Ectodermal cell (in vitro differentiated cells): ENCODE data around the gene CEP57L1.
"Not testable (repeated sequence)": the region's sequence is repeated elsewhere in the genome, so short reads cannot be mapped to it uniquely, and the experiment has no call there.

ENCODE experiments used
- H3K27ac ChIP-seq: 2 replicates; pipeline ENCODE4 v1.7.0; 2013; ENCODE audit warnings: mild to moderate bottlenecking, low read depth, low read length; ENCODE audit not compliant: insufficient read depth, poor library complexity, severe bottlenecking
- H3K27me3 ChIP-seq: 2 replicates; pipeline ENCODE4 v1.7.0; 2013; ENCODE audit warnings: mild to moderate bottlenecking, low read length; ENCODE audit not compliant: insufficient read depth, control insufficient read depth, poor library complexity, severe bottlenecking
- H3K36me3 ChIP-seq: one replicate; pipeline ENCODE4 v1.7.0; 2013; ENCODE audit warnings: low read length; ENCODE audit not compliant: control insufficient read depth, insufficient read depth
- H3K4me1 ChIP-seq: one replicate; pipeline ENCODE4 v1.7.0; 2013; ENCODE audit warnings: low read length; ENCODE audit not compliant: control insufficient read depth, insufficient read depth
- H3K4me3 ChIP-seq: 2 replicates; pipeline ENCODE4 v1.7.0; 2013; ENCODE audit warnings: low read depth, low read length, control low read depth; ENCODE audit not compliant: insufficient read depth
- H3K9me3 ChIP-seq: 2 replicates; pipeline ENCODE4 v1.7.0; 2013; ENCODE audit warnings: mild to moderate bottlenecking, low read length, moderate library complexity; ENCODE audit not compliant: control insufficient read depth
- WGBS, 2 experiments: methylation state at CpG; one replicate each; pipeline ENCODE4 v1.1.7; 2013; ENCODE audit warnings: missing lambda C conversion rate in 2 of 2; 5-methylcytosine and 5-hydroxymethylcytosine counted together

Gene CEP57L1

DNA sequence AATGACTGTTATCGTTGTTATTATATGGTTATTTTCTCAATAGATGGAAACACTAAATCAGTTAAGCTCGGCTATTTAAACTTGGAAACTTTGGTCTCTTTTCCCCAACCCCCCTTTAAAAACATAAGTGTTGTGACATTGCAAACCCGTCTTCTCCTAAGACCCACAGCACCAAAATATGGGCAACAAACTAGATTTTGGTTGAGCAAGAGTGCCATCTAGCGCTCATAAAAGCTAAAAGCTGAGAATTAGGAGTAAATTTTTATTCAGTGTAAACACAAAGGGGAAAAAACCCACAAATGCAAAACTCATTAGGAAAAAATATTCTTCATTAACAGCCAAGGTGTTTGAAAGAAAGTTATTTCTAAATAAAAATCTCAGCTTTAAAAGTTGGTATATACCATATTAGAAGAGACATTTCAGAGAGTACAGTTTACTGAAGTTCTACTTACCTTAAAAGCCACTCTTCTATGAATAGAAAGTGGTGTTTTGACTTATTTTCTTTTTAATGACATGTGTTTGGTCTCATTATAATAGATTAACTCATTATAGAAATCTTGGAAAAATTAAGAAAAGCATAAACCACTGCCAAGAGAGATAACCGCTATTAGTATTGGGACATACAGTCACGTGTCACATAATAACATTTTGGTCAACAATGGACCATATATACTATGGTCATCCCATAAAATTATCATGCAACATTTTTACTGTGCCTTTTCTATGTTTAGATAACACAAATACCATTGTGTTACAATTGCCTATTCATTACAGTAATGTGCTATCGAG lies 21.8 kb upstream of the CEP57L1 start:
- WGBS, 2 experiments, result 58 to 67% methylated on average over 5 to 7 of the region's 7 CpGs
- H3K27ac ChIP-seq, result no peak overlapping the region
- no peaks in the 10 kb centered on the region for H3K27me3 ChIP-seq
- H3K4me3 ChIP-seq, result no peak overlapping the region
- no peaks in the 10 kb centered on the region for H3K9me3 ChIP-seq
- no peaks in the 10 kb centered on the region for H3K4me1 ChIP-seq
- H3K36me3 ChIP-seq, result no peaks in the 10 kb centered on the region

DNA sequence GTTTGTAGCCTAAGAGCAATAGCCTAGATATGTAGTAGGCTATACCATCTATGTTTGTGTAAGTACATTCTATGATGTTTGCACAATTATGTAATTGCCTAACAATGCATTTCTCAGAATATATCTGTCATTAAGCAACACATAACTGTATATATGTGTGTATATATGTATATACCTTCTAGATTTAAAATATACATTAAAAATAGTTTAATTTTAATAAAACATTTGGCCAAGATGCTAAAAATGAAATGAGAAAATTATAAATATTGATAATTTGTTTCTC lies 21.2 kb upstream of the CEP57L1 start:
- no peaks in the 10 kb centered on the region for H3K9me3 ChIP-seq
- H3K27ac ChIP-seq, result no peak overlapping the region
- H3K4me3 ChIP-seq, result no peak overlapping the region

GRCh38 chr6:109075934-109076333 lies 19.4 kb upstream of the CEP57L1 start:
- H3K9me3 ChIP-seq, result no peaks in the 10 kb centered on the region
- no peak overlapping the region for H3K4me3 ChIP-seq
- no peaks in the 10 kb centered on the region for H3K36me3 ChIP-seq
- no peak overlapping the region for H3K27ac ChIP-seq
- H3K27me3 ChIP-seq, result no peaks in the 10 kb centered on the region
- no peaks in the 10 kb centered on the region for H3K4me1 ChIP-seq

More for the DNA sequence above, 21.2 kb upstream of the CEP57L1 start:
- Histone ChIP-seq H3K36me3 (no peaks in the 10 kb centered on the region), H3K27me3 (no peaks in the 10 kb centered on the region), H3K4me1 (no peaks in the 10 kb centered on the region)

DNA sequence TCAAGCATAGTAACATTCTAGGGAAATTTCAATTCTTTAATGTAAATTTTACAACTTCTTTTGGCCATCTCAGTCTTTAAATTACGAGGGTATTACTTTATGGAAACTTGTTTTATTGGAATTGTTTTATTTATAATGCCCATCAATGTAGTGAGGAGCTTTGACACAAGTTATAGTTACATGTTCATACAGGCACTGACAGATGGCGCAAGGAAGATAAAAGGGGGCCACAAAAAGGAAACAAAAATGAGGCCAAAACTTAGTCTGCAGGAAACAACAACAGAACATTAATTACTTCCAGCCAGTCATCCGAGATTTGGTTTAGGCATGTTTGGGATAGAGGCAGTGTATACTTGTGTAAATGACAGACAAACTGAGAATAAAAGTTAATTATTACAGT lies 18.9 kb upstream of the CEP57L1 start:
- Histone ChIP-seq H3K4me3 (no peak overlapping the region), H3K9me3 (no peaks in the 10 kb centered on the region), H3K27ac (no peak overlapping the region), H3K4me1 (no peaks in the 10 kb centered on the region), H3K27me3 (no peaks in the 10 kb centered on the region), H3K36me3 (no peaks in the 10 kb centered on the region)
- WGBS, 2 experiments, result 75 to 95% methylated on average over 2 of the region's 3 CpGs

DNA sequence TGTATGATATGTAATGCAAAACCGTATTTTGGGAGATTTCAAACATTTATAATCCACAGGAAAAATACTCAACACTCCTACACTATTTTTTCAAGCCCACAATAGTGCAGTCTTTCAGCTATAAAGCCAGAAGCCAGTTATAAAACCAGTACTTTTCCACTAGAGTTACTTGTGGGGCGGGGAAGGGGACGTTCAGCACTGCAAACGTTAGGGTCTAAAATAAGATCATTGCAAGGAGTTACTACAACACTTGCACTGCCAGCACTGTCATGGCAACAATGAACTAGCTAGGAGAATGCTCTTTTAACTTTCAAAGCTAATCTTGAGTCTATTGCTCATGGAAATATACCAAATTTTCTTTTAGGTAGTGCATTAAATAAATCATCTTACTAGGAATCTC lies 15.3 kb upstream of the CEP57L1 start:
- no peak overlapping the region for H3K27ac ChIP-seq

DNA sequence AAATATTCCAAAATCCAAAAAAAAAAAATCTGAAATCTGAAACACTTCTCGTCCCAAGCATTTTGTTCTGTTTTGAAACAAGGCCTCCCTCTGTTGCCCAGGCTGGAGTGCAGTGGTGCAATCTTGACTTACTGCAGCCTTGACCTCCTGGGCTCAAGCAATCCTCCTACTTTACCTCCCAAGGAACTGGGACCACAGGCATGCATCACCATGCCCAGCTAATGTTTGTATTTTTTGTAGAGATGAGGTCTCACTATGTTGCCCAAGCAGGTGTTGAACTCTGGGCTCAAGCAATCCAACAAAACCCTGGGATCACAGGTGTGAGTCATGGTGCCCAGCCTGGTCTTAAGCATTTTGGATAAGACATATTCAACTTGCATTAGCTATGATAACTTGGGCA lies 14.3 kb upstream of the CEP57L1 start:
- Histone ChIP-seq H3K4me3 (no peak overlapping the region), H3K27ac (no peak overlapping the region), H3K36me3 (no peaks in the 10 kb centered on the region), H3K9me3 (no peaks in the 10 kb centered on the region), H3K27me3 (no peaks in the 10 kb centered on the region), H3K4me1 (no peaks in the 10 kb centered on the region)
- 88 to 98% methylated on average over 1 of the region's 1 CpG for WGBS, 2 experiments

More for the DNA sequence above, 15.3 kb upstream of the CEP57L1 start:
- Histone ChIP-seq H3K36me3 (no peaks in the 10 kb centered on the region), H3K27me3 (no peaks in the 10 kb centered on the region), H3K4me3 (no peak overlapping the region), H3K4me1 (no peaks in the 10 kb centered on the region), H3K9me3 (no peaks in the 10 kb centered on the region)
- WGBS, 2 experiments, result 82 to 89% methylated on average over 3 to 4 of the region's 4 CpGs

DNA sequence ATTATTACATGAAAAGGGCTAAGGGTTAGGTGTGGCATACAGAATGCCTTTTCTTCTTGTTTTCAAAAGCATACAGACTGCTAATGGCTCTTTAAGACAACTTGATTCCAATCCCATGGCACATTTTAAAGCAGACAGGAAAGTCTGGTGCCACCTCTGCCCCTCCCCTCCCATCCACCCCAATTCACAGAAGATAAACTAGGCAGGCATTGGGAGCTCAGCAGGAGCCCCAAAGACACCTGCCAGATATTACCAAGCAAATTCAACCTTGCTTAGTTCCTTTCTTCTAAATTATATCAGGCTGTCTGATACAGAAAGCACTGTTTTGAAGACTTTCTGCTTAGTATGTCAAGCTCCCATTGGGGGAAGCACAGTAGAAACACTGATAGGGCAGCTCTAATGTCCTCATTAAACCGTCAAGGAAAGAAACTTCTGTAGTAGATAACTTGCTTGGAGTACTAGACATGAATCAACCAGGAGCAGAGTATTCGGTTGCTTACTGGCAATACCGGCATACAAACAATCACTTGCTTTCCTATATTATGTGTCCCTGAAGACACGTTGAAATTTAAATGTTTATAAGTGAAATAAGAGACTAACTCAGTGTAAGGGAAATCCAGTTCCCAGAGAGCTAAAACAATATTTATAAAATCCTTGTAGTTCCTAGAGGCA lies 13.7 kb upstream of the CEP57L1 start:
- Histone ChIP-seq H3K36me3 (no peaks in the 10 kb centered on the region), H3K9me3 (no peaks in the 10 kb centered on the region), H3K27me3 (no peaks in the 10 kb centered on the region), H3K4me3 (no peak overlapping the region), H3K4me1 (no peaks in the 10 kb centered on the region), H3K27ac (no peak overlapping the region)
- WGBS, 2 experiments, result 94 to 98% methylated on average over 3 to 4 of the region's 4 CpGs

GRCh38 chr6:109082188-109082577 lies 13.1 kb upstream of the CEP57L1 start:
- WGBS, 2 experiments, result 83 to 86% methylated on average over 1 of the region's 1 CpG
- no peaks in the 10 kb centered on the region for H3K4me1 ChIP-seq

DNA sequence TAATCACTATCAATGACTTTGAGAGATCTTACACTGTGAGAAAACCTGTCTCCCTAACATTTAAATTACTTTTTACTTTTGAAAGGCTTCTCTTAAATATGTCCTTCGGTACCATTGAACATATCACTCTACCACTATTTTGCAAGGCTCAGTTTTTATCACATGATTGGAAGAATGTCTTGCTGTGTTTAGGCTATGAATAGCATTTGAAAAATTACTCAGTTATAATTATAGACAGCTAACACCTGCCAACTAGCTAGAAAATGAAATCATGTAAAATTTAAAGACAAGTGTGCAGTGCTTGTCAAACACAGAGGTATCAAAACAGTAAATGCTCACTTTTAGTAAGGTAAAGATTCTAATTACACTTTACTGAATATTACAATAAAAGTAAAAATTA lies 11.7 kb upstream of the CEP57L1 start:
- Histone ChIP-seq H3K4me3 (no peak overlapping the region), H3K36me3 (no peaks in the 10 kb centered on the region), H3K9me3 (no peaks in the 10 kb centered on the region), H3K27me3 (no peaks in the 10 kb centered on the region), H3K4me1 (no peaks in the 10 kb centered on the region), H3K27ac (no peak overlapping the region)
- 86% methylated on average over 1 of the region's 1 CpG; no CpG with 5 or more reads in 1 of the 2 experiments for WGBS, 2 experiments

More at GRCh38 chr6:109082188-109082577, 13.1 kb upstream of the CEP57L1 start:
- Histone ChIP-seq H3K9me3 (no peaks in the 10 kb centered on the region), H3K36me3 (no peaks in the 10 kb centered on the region), H3K27ac (no peak overlapping the region), H3K4me3 (no peak overlapping the region), H3K27me3 (no peaks in the 10 kb centered on the region)

- not testable (repeated sequence) for H3K4me3 ChIP-seq, H3K9me3 ChIP-seq, H3K27ac ChIP-seq, H3K4me1 ChIP-seq, H3K36me3 ChIP-seq, H3K27me3 ChIP-seq
- 93 to 94% methylated on average over 8 of the region's 8 CpGs for WGBS, 2 experiments
Measured at GRCh38 chr6:109084146-109084545, 11.2 kb upstream of the CEP57L1 start.
